ENCODE measurements around the gene ANKRD6.
"Not testable (repeated sequence)": the region's sequence is repeated elsewhere in the genome, so short reads cannot be mapped to it uniquely, and the experiment has no call there.

ANKRD6 gene

DNA sequence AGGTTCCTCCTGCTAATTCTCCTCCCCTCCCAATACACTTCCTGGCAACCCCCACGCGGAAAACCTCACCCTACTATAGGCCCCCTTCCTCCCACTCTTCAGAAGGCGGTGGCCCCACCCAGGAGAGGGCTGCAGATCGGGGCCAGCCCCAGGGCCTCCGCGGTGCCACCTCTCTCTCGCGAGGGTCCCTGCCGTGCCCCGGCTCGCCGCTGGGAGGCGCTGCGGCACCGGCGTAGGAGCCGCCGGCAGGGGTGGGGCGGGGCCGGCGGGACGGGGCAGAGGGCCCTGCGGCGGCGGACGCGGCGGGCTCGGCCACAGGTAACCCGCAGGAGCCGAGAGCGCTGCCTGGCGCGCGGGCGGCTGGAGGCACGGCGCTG is at the start of gene ANKRD6:
Gene ANKRD6 (plus strand): TSS at position 278 of the 377 bp plus-strand sequence. CDS start 133,825 bp downstream, outside the sequence.
- peak; percentile 85 for DNase-seq

DNA sequence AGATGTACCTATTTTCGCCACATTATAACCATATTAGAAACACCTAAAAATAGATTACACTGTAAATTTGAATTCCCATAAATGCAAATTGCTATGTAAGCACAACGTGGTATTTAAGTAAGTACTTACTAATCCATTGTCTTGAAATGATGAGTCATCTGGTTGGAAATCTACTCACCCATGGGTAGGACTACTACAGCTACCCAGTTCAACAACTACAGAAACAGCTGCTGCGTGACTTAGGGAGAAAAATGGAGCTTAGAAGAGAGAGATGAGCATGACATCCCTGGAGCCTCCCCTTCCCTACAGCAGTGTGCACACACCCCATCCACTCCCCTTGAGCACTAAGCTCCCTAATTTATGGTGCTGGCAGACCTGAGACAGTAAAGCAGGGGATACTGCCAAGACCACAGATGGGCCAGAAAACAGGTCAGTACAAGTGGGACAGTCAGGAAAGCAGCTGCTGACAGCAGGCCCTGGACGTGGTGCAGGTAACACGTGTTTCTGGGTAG is 47.7 kb upstream of the ANKRD6 start:
- no peak for DNase-seq

DNA sequence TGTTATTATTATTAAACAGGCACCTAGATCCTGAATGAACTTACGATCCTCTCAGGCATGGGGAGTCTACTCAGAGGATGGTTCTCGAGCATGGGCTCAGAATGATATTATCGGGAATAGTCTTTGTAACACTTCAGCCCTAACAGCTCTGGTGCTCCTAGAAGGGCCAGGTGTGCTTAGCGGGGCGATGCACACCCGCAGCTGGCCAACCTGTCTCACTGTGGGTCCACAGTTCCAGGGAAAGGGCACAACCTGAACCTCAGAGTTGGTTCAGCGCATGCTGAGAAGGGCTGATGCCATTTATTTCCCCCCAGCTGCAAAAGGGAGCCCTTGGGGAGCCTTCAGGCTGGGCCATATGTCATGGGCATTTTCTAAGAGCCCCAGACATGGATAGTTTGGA is 47.1 kb upstream of the ANKRD6 start:
- DNase-seq, result no peak

GRCh38 chr6:89386917-89387491 is 45.9 kb upstream of the ANKRD6 start:
- DNase-seq, result no peak

GRCh38 chr6:89387516-89388201 is 45.3 kb upstream of the ANKRD6 start:
- no peak for DNase-seq

DNA sequence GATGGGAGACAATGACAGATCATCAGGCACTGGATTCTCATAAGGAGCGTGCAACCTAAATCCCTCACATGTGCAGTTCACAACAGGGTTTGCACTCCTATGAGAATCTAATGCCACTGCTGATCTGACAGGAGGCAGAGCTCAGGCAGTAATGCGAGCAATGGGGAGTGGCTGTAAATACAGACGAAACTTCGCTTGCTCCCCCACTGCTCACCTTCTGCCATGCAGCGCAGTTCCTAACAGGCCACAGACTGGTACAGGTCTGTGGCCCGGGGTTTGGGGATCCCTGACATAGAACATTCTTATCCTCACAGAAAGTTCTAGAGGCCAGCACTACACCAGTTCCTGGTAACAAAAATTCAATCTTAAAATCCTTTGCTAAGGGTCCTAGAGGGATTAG is 44.1 kb upstream of the ANKRD6 start:
- no peak for DNase-seq

GRCh38 chr6:89392823-89393222 is 40.1 kb upstream of the ANKRD6 start:
- no peak for DNase-seq

DNA sequence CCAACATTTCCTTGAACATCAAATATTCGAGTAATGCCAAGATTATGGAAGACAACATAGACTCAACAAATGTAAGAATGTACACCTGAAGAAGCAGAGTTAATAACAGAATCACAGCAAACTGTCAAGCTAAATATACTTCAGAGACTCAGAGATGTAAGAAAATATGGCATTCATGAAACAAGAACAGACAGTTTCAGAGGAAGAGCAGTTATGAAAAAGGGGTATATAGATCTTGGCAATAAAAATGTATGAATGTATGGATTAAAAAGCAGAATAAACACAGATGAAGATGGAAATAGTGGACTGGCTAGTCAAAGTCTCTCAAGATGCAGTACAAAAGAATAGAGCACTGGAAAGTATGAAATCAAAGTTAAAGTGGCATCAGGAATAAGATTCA is 39.3 kb upstream of the ANKRD6 start:
- DNase-seq, result no peak

GRCh38 chr6:89397884-89398283 is 35.1 kb upstream of the ANKRD6 start:
- not testable (repeated sequence) for DNase-seq

- no peak for DNase-seq
Measured at GRCh38 chr6:89398762-89399525, 34.0 kb upstream of the ANKRD6 start.

DNA sequence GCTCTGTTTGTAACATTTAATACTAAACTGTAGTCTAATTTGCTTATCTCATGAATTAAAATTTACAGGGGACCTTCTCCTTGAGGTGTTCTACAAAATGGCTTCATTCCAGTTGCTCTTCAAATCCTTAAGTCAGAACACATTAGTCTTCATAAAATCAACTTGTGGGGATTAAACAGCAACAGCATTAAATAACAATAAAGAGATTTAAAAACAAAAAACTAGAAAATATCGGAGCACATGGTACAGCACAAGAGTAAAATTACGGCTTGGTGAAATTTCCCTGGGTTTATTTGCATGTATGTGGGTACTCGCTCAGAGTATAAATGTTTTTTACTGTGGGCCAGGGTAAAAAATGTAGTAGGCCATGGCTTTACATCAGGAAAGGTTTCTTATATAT is 32.9 kb upstream of the ANKRD6 start:
- no peak for DNase-seq

DNA sequence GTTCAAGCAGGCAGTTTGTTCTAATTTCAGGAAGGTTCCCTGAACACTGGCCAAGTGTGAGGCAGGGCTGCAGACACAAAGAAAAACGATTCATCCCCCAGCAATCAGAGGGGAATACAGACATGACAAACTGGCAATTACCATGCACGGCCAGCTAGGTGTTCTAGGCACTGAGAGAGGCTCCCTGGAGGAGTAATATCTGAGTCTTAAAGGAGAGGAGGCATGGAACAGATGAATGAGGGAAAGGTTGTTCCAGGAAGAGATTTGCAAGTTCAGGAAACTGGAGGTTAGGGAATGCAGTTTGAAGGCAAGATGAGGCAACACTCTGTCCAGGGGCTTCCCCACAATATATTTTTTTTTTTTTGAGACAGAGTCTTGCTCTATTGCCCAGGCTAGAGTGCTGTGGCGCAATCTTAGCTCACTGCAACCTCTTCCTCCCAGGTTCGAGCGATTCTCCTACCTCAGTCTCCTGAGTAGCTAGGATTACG is 32.0 kb upstream of the ANKRD6 start:
- no peak for DNase-seq

GRCh38 chr6:89402776-89403175 is 30.2 kb upstream of the ANKRD6 start:
- no peak for DNase-seq

DNA sequence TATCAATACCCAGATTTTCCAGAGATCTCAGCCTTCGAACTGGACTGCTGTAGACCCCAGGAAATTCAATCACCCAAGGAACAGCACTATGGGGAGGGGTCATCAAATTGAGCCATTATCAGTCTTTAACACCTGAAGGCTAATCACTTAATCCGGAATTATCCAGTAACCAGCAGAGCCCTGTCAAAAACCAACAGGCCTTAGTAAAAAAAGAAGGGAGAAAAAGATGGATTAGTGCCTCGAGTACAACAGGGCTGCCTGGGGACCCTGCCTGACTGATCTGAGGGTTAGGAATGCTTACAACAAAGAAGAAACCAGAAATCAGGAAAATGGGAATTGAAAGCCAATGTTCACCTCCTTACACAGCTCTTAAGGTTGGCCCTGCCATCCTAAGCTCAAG is 28.4 kb upstream of the ANKRD6 start:
- DNase-seq, result no peak

- no peak for DNase-seq
Measured at GRCh38 chr6:89406141-89406540, 26.8 kb upstream of the ANKRD6 start.

GRCh38 chr6:89409461-89410035 is 23.4 kb upstream of the ANKRD6 start:
- DNase-seq, result no peak

DNA sequence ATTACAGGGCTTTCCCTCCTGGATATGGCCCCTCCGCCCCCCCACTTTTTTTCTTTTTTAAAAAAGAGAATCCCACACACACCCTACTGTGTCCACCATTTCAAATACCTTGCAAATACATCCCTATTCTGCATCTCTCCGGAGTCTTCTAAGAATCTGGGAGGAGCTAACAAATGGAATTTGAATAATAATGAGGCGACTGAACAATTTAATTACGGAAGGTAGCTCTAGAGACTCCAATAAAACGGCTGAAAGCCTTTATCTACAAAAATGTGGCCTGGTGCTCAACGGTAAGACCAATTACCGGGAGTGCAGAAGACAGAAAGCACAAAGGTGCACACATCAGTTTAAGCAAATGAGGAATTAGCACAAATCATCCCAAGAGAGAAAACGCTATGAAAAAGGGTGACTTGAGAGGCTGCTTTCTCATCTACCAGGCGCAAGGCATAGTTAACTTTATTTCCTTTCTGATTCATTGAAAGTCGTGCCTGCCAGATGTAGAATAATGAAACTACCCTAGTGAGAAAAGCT is 22.7 kb upstream of the ANKRD6 start:
- DNase-seq, result no peak

GRCh38 chr6:89410788-89411144 is 22.2 kb upstream of the ANKRD6 start:
- peak; percentile 51 for DNase-seq

DNA sequence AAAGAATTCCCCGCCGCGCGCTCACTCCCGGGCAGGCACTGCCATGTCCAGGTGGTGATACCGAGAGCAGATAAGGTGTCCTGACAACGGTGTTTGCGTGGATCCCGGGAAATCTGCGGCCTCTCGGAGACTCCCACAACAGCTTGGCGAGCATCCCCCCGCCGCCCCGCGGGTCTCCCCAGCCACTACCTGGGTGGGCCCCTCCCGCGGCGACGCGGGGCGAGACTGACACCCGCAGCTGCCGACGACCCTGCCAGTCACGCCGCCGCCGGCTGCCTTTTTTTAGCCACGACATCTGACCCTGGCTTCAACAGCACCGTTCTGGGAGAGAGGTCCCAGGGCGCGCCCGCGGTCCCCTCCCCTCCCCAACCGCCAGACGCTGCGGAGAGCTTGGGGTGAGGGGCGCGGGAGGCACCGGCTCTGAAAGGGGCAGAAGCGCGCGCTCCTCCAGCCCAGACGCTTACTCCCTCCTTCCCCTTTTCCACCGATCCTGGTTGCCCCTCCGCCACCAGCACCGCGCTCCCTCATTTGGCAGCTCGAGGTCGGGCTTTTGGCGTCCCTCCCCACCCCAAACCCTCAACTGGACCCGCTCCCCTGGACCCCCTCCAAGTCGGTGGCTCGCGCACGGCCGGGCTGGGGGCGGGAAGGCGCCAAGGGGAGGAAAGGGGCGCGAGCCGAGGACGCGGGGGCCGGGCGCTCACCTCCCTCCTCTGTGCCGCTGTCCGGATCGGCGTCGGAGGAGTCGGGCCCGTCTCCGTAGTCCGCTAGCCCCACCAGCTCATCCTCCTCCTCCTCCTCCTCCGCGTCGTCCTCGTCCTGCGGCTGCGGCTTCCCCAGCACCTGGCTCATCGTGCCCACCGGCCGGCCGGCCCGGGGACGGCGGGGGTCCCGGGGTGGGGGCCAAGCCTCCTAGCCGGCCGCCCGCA is 21.5 kb upstream of the ANKRD6 start:
- DNase-seq, result peak; percentile 63

DNA sequence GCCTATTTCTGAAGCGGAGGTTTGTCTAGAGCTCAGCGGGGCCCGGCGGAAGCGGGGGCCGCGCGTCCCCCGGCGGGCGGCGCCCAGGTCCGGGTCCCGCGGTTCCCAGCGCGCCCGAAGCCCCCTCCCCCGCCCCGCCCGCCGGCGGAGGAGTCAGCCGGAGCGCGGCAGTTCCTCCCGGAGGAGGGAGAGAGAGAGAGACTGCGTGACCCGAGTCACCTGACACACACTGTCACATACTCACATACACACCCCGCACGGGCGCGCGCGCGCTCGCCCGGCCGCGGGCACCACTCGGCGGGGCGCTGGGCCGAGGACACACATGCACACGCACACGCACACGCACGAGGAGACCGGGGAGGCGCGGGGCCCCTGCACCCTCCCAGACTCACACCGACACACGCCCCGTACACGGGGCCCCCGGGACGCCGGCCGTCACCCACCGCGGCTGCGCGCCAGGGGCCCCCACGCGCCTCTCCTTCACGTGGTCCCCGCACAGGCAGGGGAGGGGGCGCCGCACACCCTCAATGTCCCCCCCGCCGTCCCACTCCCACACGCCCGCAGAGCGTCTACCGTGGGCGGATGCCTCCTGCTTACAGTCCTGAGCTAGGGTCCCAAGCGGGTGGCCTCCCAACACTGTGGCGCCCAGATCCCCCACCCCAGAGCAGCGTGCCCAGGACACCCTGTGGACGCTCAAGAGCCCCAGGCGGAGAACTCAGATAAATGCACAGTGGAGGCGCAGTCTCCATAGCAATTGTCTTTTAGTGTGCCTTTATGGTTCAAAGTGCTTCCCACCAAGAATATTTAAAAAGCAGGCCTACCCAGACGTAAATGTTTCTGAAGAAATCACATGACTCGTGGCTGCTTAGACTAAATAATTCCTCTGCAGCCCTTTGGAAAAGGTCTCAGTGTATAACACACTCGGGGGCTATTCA is 20.6 kb upstream of the ANKRD6 start, which contains the start of gene RRAGD:
Gene RRAGD (minus strand): TSS at position 203 of the 935 bp plus-strand sequence. CDS start 280 bp downstream, outside the sequence.
- DNase-seq, result peak; percentile 82

DNA sequence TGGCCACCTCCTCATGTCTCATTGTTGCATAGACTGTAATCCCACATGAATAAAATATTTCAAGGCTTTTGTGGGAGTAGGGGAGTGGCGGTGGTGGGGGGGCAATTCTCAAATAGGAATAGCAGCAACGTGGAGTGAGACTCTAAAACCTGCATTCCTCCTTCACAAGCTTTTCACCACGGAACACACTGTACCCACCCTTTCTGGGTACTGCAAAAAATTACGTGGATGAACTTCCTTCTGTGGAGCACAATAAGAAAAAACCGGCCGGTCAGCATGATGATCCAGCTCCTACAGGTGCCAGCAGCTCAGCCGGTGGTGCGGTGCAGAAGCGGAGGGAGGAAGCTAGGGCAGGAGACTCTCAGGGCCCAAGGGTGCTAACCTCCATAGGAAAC is 19.9 kb upstream of the ANKRD6 start:
- DNase-seq, result no peak

Measured in OCI-M1 (cell line).